Mucosa of descending colon (tissue), 3 donors: ENCODE data around the gene CD300H. TPM values are rescaled to one million over a fixed set of nuclear protein-coding genes. Genes with fewer than 3 reads are reported as not detected.

Experiments used
- ATAC-seq: fragments of 200-7000 bp; cut with Tn5 transposase; one replicate; pipeline ENCODE4 v1.9.1; 2020; ENCODE audit warnings: mild to moderate bottlenecking, moderate library complexity
- DNase-seq, 3 donors: peaks; one replicate each; pipeline ENCODE4 v3.0.0-alpha.2; 2020
- H3K36me3 ChIP-seq: fragments of 200-600 bp; one replicate; pipeline ENCODE4 v1.8.0; 2021; ENCODE audit warnings: low read depth, mild to moderate bottlenecking
- H3K4me1 ChIP-seq: fragments of 200-600 bp; one replicate; pipeline ENCODE4 v1.8.0; 2021; ENCODE audit warnings: low read depth, mild to moderate bottlenecking
- H3K4me3 ChIP-seq: fragments of 200-600 bp; one replicate; pipeline ENCODE4 v1.8.0; 2021; ENCODE audit warnings: mild to moderate bottlenecking
- H3K9me3 ChIP-seq: fragments of 200-600 bp; one replicate; pipeline ENCODE4 v1.8.0; 2021; ENCODE audit warnings: mild to moderate bottlenecking
- CTCF ChIP-seq: fragments of 200-600 bp; IDR thresholded peaks from one replicate; pipeline ENCODE4 v1.8.0; 2022; ENCODE audit warnings: antibody characterized with exemption, mild to moderate bottlenecking
- intact Hi-C, 2 donors: fragments of 100-400 bp; cut with DNase I in 1 of 2; cut with micrococcal nuclease in 1 of 2; formaldehyde crosslinking; loops; one replicate each; pipeline versions ENCODE4 v1.11.0 to v1.11.1; 2022; cut with DNase I, micrococcal nuclease
- total RNA-seq, 3 donors: library from RNA; stranded (reverse); fragmentation: NEBNext Ultra II Directional in 2 of 3; extraction: Animal tissue kit (Norgen Biotek cat#: 25700) in 2 of 3; gene quantifications; one replicate each; pipeline versions ENCODE4 v1.2.1 to v1.2.4, GENCODE V29; 2021 to 2023
- donor health status: DM: no; HTN: no; CAD: no; lungs with moderate emphysema.
- donor health status: DM: no; HTN: no; CAD: no.
- donor health status: DM: no; HTN: yes; CAD: no.

The CD300H gene
- total RNA-seq, 3 donors from 2014 or later, result not detected

- intact Hi-C loops, result no loop called here
- peak; percentile 49 for TF ChIP-seq CTCF
- peak in 1 of 3 donors; percentile 59 for DNase-seq
- Histone ChIP-seq H3K4me3 (no peak overlapping the region), H3K4me1 (no peaks in the 10 kb centered on the region), H3K9me3 (no peaks in the 10 kb centered on the region), H3K36me3 (no peaks in the 10 kb centered on the region)
- peak; percentile 54 for ATAC-seq
These were observed 34.7 kb upstream of the CD300H start for GRCh38 chr17:74601944-74602572.

DNA sequence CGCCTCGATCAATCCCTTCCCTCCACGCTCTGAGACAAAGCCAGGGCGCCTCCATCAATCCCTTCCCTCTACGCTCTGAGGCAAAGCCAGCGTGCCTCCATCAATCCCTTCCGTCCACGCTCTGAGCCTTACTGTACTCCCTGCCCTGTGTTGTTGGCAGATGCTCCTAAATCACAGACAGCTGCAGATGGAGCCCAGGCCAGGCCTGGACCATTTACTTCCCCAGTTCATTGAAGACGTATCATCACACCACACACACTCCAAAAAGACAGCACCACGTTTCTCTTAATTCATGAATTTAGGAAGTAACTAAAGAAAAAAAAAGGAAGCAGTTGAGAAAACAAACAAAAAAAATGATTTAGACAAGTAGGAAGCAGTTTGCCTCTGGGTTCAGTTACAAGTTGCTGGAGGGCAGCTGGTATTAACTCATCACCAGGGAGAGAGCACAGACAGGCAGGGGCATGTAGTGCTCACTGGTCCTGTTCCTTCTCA, 32.2 kb upstream of the CD300H start:
- ATAC-seq (no peak), DNase-seq (no peak)
- Histone ChIP-seq H3K36me3 (no peaks in the 10 kb centered on the region), H3K4me3 (no peak overlapping the region), H3K9me3 (no peaks in the 10 kb centered on the region), H3K4me1 (no peaks in the 10 kb centered on the region)
- intact Hi-C loops, result no loop called here
- no peak for TF ChIP-seq CTCF

- DNase-seq (no peak), ATAC-seq (no peak)
- intact Hi-C loops, result no loop called here
- Histone ChIP-seq H3K9me3 (no peaks in the 10 kb centered on the region), H3K4me3 (no peak overlapping the region), H3K4me1 (no peaks in the 10 kb centered on the region), H3K36me3 (no peaks in the 10 kb centered on the region)
- TF ChIP-seq CTCF, result no peak
These were observed 31.7 kb upstream of the CD300H start for GRCh38 chr17:74599023-74599399.

- intact Hi-C loops, result no loop called here
- no peak for TF ChIP-seq CTCF
These were observed 31.2 kb upstream of the CD300H start for GRCh38 chr17:74598346-74599022.

DNA sequence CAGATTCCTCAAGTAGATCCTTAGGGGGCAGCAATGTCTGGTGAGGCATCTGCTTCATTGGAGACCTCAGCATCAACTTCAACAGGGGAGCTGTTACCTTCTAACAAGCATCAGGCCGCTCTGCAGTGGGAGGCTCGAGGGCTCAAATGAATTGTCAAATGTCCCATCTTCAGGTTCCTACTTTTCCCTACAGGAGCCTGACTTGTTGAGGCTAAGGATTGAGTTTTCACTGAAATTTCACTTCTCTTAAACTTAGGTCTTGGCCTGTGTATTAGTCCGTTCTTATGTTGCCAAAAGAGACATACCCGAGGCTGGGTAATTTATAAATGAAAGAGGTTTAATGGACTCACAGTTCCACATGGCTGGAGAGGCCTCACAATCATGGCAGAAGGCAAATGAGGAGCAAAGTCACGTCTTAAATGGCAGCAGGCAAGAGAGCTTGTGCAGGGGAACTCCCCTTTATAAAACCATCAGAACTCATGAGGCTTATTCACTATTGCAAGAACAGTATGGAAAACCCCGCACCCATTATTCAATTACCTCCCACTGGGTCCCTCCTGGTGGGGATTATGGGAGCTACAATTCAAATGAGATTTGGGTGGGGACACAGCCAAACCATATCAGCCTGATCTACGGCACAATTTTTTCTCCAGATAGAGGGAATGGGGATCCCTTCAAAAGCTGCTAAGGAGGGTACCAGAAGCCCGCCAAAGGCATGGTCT, 29.9 kb upstream of the CD300H start:
- Histone ChIP-seq H3K4me3 (no peak overlapping the region), H3K4me1 (no peaks in the 10 kb centered on the region), H3K9me3 (no peaks in the 10 kb centered on the region), H3K36me3 (no peaks in the 10 kb centered on the region)
- intact Hi-C loops, result no loop called here
- DNase-seq (no peak), ATAC-seq (no peak)
- no peak for TF ChIP-seq CTCF

More at GRCh38 chr17:74598346-74599022, 31.2 kb upstream of the CD300H start:
- Histone ChIP-seq H3K4me3 (no peak overlapping the region), H3K9me3 (no peaks in the 10 kb centered on the region), H3K4me1 (no peaks in the 10 kb centered on the region), H3K36me3 (no peaks in the 10 kb centered on the region)
- DNase-seq (no peak), ATAC-seq (no peak)
